Tibial artery (tissue), 4 donors: Measurements from ENCODE around the gene INPP5F.

Experiments
- DNase-seq, 2 donors: peaks; one replicate each; pipeline ENCODE4 v3.0.0-alpha.2; 2019
- H3K27ac ChIP-seq, 2 donors: fragments of 200-600 bp; sonication (generic) in 1 of 2; 1 replicate in 1 of 2; 2 replicates in 1 of 2; pipeline ENCODE4 v1.5.1; 2018 to 2019; ENCODE audit warnings: mild to moderate bottlenecking in 1 of 2
- H3K27me3 ChIP-seq, 2 donors: fragments of 200-600 bp; sonication (generic) in 1 of 2; one replicate each; pipeline versions ENCODE4 v1.5.1 to v1.6.0; 2016 to 2019
- H3K36me3 ChIP-seq, 3 donors: fragments of 200-600 bp; sonication (generic) in 2 of 3; one replicate each; pipeline ENCODE4 v1.5.1; 2016 to 2019; ENCODE audit warnings: mild to moderate bottlenecking in 2 of 3
- H3K4me1 ChIP-seq, 4 donors: fragments of 200-600 bp; sonication (generic) in 2 of 4; 1 replicate in 3 of 4; 2 replicates in 1 of 4; pipeline ENCODE4 v1.5.1; 2016 to 2019
- H3K4me3 ChIP-seq, 2 donors: fragments of 200-600 bp; sonication (generic) in 1 of 2; 1 replicate in 1 of 2; 2 replicates in 1 of 2; pipeline ENCODE4 v1.5.1; 2018 to 2019; ENCODE audit warnings: mild to moderate bottlenecking in 2 of 2
- H3K9me3 ChIP-seq, 3 donors: fragments of 200-600 bp; sonication (generic) in 1 of 3; one replicate each; pipeline ENCODE4 v1.5.1; 2016 to 2019
- intact Hi-C: fragments of 100-400 bp; cut with DNase I; formaldehyde crosslinking; loops from one replicate; pipeline ENCODE4 v1.15.0; 2023; ENCODE audit warnings: low total_unique reads
- TF ChIP-seq, protein P1 (sequence below), 2 experiments: fragments of 200-600 bp in 1 of 2; fragments of 450-650 bp in 1 of 2; IDR thresholded peaks; one replicate each; pipeline ENCODE4 v1.5.1; 2017 to 2019; ENCODE audit warnings: antibody characterized with exemption in 2 of 2, mild to moderate bottlenecking in 1 of 2, moderate library complexity in 1 of 2

INPP5F gene

GRCh38 chr10:119776536-119776935 lies 50.7 kb downstream of the INPP5F start:
- Histone ChIP-seq H3K4me1 (no peaks in the 10 kb centered on the region), H3K9me3 (no peaks in the 10 kb centered on the region), H3K36me3 (no peaks in the 10 kb centered on the region), H3K27me3 (no peaks in the 10 kb centered on the region), H3K27ac (no peak overlapping the region), H3K4me3 (no peak overlapping the region)
- intact Hi-C loops, result no loop called here
- TF ChIP-seq, protein P1, sequence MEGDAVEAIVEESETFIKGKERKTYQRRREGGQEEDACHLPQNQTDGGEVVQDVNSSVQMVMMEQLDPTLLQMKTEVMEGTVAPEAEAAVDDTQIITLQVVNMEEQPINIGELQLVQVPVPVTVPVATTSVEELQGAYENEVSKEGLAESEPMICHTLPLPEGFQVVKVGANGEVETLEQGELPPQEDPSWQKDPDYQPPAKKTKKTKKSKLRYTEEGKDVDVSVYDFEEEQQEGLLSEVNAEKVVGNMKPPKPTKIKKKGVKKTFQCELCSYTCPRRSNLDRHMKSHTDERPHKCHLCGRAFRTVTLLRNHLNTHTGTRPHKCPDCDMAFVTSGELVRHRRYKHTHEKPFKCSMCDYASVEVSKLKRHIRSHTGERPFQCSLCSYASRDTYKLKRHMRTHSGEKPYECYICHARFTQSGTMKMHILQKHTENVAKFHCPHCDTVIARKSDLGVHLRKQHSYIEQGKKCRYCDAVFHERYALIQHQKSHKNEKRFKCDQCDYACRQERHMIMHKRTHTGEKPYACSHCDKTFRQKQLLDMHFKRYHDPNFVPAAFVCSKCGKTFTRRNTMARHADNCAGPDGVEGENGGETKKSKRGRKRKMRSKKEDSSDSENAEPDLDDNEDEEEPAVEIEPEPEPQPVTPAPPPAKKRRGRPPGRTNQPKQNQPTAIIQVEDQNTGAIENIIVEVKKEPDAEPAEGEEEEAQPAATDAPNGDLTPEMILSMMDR (IDR thresholded peaks at IDR 0.05), result no peak
- DNase-seq, result no peak

GRCh38 chr10:119777686-119778085 lies 51.8 kb downstream of the INPP5F start:
- Histone ChIP-seq H3K27ac (no peak overlapping the region), H3K27me3 (no peaks in the 10 kb centered on the region), H3K4me1 (no peaks in the 10 kb centered on the region), H3K36me3 (no peaks in the 10 kb centered on the region), H3K9me3 (no peaks in the 10 kb centered on the region), H3K4me3 (no peak overlapping the region)
- DNase-seq, result no peak
- intact Hi-C loops, result no loop called here
- TF ChIP-seq, protein P1 (IDR thresholded peaks at IDR 0.05), result no peak

- H3K4me1 ChIP-seq, result no peaks in the 10 kb centered on the region
- H3K27ac ChIP-seq, result no peak overlapping the region
- no peak overlapping the region for H3K4me3 ChIP-seq
- intact Hi-C loops, result no loop called here
- no peaks in the 10 kb centered on the region for H3K36me3 ChIP-seq
- DNase-seq, result no peak
- no peaks in the 10 kb centered on the region for H3K27me3 ChIP-seq
- TF ChIP-seq, protein P1 (IDR thresholded peaks at IDR 0.05), result no peak
- no peaks in the 10 kb centered on the region for H3K9me3 ChIP-seq
These were observed 53.1 kb downstream of the INPP5F start for GRCh38 chr10:119778776-119779445.

GRCh38 chr10:119780879-119781480 lies 55.1 kb downstream of the INPP5F start:
- Histone ChIP-seq H3K36me3 (no peaks in the 10 kb centered on the region), H3K9me3 (no peaks in the 10 kb centered on the region), H3K27ac (no peak overlapping the region), H3K4me3 (no peak overlapping the region), H3K27me3 (no peaks in the 10 kb centered on the region), H3K4me1 (no peaks in the 10 kb centered on the region)
- TF ChIP-seq, protein P1 (IDR thresholded peaks at IDR 0.05), result no peak
- intact Hi-C loops, result no loop called here
- DNase-seq, result no peak

DNA sequence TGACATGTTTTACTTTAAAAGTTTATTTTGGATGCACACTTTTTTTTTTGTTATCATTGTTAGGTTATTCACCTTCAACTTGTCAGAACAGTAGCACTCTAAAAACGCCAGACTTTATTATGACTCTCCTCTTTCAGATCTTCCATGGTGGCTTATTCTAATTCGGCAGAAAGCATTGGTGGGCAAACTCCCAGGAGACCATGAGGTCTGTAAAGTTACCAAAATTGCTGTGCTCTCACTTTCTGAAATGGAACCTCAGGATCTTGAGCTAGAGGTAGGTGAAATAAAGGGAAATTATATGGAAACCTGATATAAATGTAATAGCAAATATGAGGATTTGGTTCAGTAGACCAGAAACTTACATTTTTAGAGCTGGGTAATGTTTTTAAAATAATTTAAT lies 55.6 kb downstream of the INPP5F start:
- Histone ChIP-seq H3K27ac (no peak overlapping the region), H3K27me3 (no peaks in the 10 kb centered on the region), H3K4me1 (no peaks in the 10 kb centered on the region), H3K36me3 (no peaks in the 10 kb centered on the region), H3K4me3 (no peak overlapping the region), H3K9me3 (no peaks in the 10 kb centered on the region)
- TF ChIP-seq, protein P1 (IDR thresholded peaks at IDR 0.05), result no peak
- DNase-seq, result no peak
- intact Hi-C loops, result no loop called here
